A549 (cell line): ENCODE results near the gene TRABD. TPM values are rescaled to one million over a fixed set of nuclear protein-coding genes. Genes with fewer than 3 reads are reported as not detected.

Experiments used
- ATAC-seq, 2 experiments: fragments of 200-7000 bp in 1 of 2; fragments of >200 bp in 1 of 2; cut with Nextera tagmentation in 1 of 2; cut with Tn5 transposase in 1 of 2; 3 replicates each; pipeline versions ENCODE4 v1.8.0 to v1.9.1; 2018 to 2020; ENCODE audit warnings: mild to moderate bottlenecking in 1 of 2, moderate library complexity in 1 of 2
- CTCF ChIA-PET: fragments of 300-600 bp; sonication (Branson Sonifier 250); formaldehyde crosslinking; extraction: SDS; loops from one replicate; lab custom pipeline; 2021; ENCODE audit warnings: antibody characterized with exemption, inconsistent platforms; lab: Yijun Ruan, JAX
- POLR2A ChIA-PET: fragments of 350-600 bp; formaldehyde crosslinking; extraction: SDS; loops from one replicate; lab custom pipeline; 2021; ENCODE audit warnings: antibody characterized with exemption, inconsistent platforms; lab: Yijun Ruan, JAX
- DNase-seq, 2 experiments: peaks; one replicate each; pipeline versions ENCODE4 v3.0.0 to v3.0.0-alpha.2; 2011 to 2016; ENCODE audit warnings: low read depth in 1 of 2, low spot score in 1 of 2
- FAIRE-seq: peaks from 2 replicates; lab custom pipeline; 2011; peaks lifted over from hg19 to GRCh38; lab: Jason Lieb, UNC
- H3K27ac ChIP-seq, 2 experiments: fragments of >200 bp; sonication (Bioruptor Twin); formaldehyde crosslinking; 3 replicates each; pipeline ENCODE4 v1.5.1; 2016 to 2017
- H3K4me1 ChIP-seq: fragments of >200 bp; sonication (Bioruptor Twin); formaldehyde crosslinking; 3 replicates; pipeline ENCODE4 v1.6.1; 2016
- H3K4me2 ChIP-seq: fragments of >200 bp; sonication (Bioruptor Twin); formaldehyde crosslinking; 3 replicates; pipeline ENCODE4 v1.6.1; 2016
- H3K4me3 ChIP-seq: fragments of >200 bp; sonication (Bioruptor Twin); formaldehyde crosslinking; 3 replicates; pipeline ENCODE4 v1.5.1; 2016
- H3K9me3 ChIP-seq: fragments of >200 bp; sonication (Bioruptor Twin); formaldehyde crosslinking; 3 replicates; pipeline ENCODE4 v1.6.1; 2016
- CBX2 ChIP-seq: fragments of 200-600 bp; sonication (generic); IDR thresholded peaks from 2 replicates; pipeline ENCODE4 v1.6.1; 2016; ENCODE audit warnings: low read depth, mild to moderate bottlenecking, borderline replicate concordance
- EHF ChIP-seq: fragments of 250-450 bp; sonication (Bioruptor Pico); IDR thresholded peaks from 2 replicates; pipeline ENCODE4 v1.5.0; 2020; ENCODE audit warnings: mild to moderate bottlenecking
- EHMT2 ChIP-seq: fragments of 200-600 bp; sonication (generic); IDR thresholded peaks from 2 replicates; pipeline ENCODE4 v1.6.1; 2016; ENCODE audit warnings: antibody characterized with exemption, low read depth, mild to moderate bottlenecking, moderate library complexity
- FOSL2 ChIP-seq, 2 experiments: fragments of 450-650 bp in 1 of 2; fragments of >200 bp in 1 of 2; sonication (Bioruptor Twin) in 1 of 2; formaldehyde crosslinking; IDR thresholded peaks; 2 replicates each; pipeline versions ENCODE4 v1.5.0 to v1.6.1; 2016 to 2020; ENCODE audit warnings: mild to moderate bottlenecking in 1 of 2, moderate library complexity in 1 of 2
- FOXS1 ChIP-seq: fragments of 250-450 bp; sonication (Bioruptor Pico); IDR thresholded peaks from 2 replicates; pipeline ENCODE4 v1.5.0; 2020; ENCODE audit warnings: mild to moderate bottlenecking, moderate library complexity
- HDAC2 ChIP-seq: fragments of 200-600 bp; sonication (generic); IDR thresholded peaks from 2 replicates; pipeline ENCODE4 v1.6.1; 2016
- HEYL ChIP-seq: fragments of 250-450 bp; sonication (Bioruptor Pico); IDR thresholded peaks from 2 replicates; pipeline ENCODE4 v1.8.0; 2021; ENCODE audit warnings: mild to moderate bottlenecking, moderate library complexity
- JUN ChIP-seq, 2 experiments: fragments of >200 bp; sonication (Bioruptor Twin); formaldehyde crosslinking; IDR thresholded peaks; 2 replicates in 1 of 2; 3 replicates in 1 of 2; pipeline ENCODE4 v1.6.1; 2016 to 2017
- KDM1A ChIP-seq: fragments of 200-600 bp; sonication (generic); IDR thresholded peaks from 2 replicates; pipeline ENCODE4 v1.6.1; 2016; ENCODE audit warnings: low read depth, mild to moderate bottlenecking
- KDM5A ChIP-seq: fragments of 200-600 bp; sonication (generic); IDR thresholded peaks from 2 replicates; pipeline ENCODE4 v1.6.1; 2016; ENCODE audit warnings: antibody characterized with exemption, mild to moderate bottlenecking
- POLR2A ChIP-seq: IDR thresholded peaks from 2 replicates; pipeline ENCODE4 v1.6.1; 2012; ENCODE audit warnings: mild to moderate bottlenecking, low read length
- RARB ChIP-seq: fragments of 250-450 bp; sonication (Bioruptor Pico); IDR thresholded peaks from 2 replicates; pipeline ENCODE4 v1.8.0; 2021; ENCODE audit warnings: mild to moderate bottlenecking, moderate library complexity
- RFX5 ChIP-seq: fragments of 450-650 bp; IDR thresholded peaks from 2 replicates; pipeline ENCODE4 v1.7.1; 2014; ENCODE audit warnings: antibody characterized with exemption, mild to moderate bottlenecking, moderate library complexity
- SREBF2 ChIP-seq: fragments of 450-650 bp; IDR thresholded peaks from 2 replicates; pipeline ENCODE4 v1.6.1; 2014; ENCODE audit warnings: mild to moderate bottlenecking, moderate library complexity
- TFCP2L1 ChIP-seq: fragments of 250-450 bp; sonication (Bioruptor Pico); IDR thresholded peaks from 2 replicates; pipeline ENCODE4 v1.5.0; 2021; ENCODE audit warnings: mild to moderate bottlenecking
- ZC3H11A ChIP-seq: fragments of 450-650 bp; IDR thresholded peaks from 2 replicates; pipeline ENCODE4 v1.6.1; 2014; ENCODE audit warnings: antibody characterized with exemption, mild to moderate bottlenecking
- ZSCAN20 ChIP-seq: fragments of 250-450 bp; sonication (Bioruptor Pico); IDR thresholded peaks from 2 replicates; pipeline ENCODE4 v1.8.0; 2022; ENCODE audit warnings: mild to moderate bottlenecking, moderate library complexity
- WGBS: methylation state at CpG from one replicate; pipeline ENCODE4 v1.1.6; 2017; ENCODE audit errors: missing lambda C conversion rate; 5-methylcytosine and 5-hydroxymethylcytosine counted together
- polyA plus RNA-seq, 4 experiments: library from polyadenylated mRNA; depleted of rRNA in 3 of 4; stranded (reverse); fragments of >200 nt; fragmentation: RNase III in 1 of 4; extraction: RNeasy Plus Mini Kit Qiagen cat#74134 plus additional on column Dnase treatment in 1 of 4; gene quantifications; 2 replicates in 3 of 4; 3 replicates in 1 of 4; pipeline ENCODE4 v1.2.3, GENCODE V29; 2011 to 2017
- TF ChIP-seq, protein P1 (sequence below): IDR thresholded peaks from 2 replicates; pipeline ENCODE4 v1.6.1; 2012
- TF ChIP-seq, protein P2 (sequence below): IDR thresholded peaks from 2 replicates; pipeline ENCODE4 v1.6.1; 2012; ENCODE audit warnings: low read depth, borderline replicate concordance
- TF ChIP-seq, protein P3 (sequence below): fragments of 450-650 bp; IDR thresholded peaks from 2 replicates; pipeline ENCODE4 v1.6.1; 2014; ENCODE audit warnings: antibody characterized with exemption
- TF ChIP-seq, protein P4 (sequence below): fragments of >200 bp; sonication (Bioruptor Twin); formaldehyde crosslinking; IDR thresholded peaks from 2 replicates; pipeline ENCODE4 v1.6.1; 2016
- TF ChIP-seq, protein P5 (sequence below): fragments of >200 bp; sonication (Bioruptor Twin); formaldehyde crosslinking; IDR thresholded peaks from 3 replicates; pipeline ENCODE4 v1.5.1; 2016
- TF ChIP-seq, protein P6 (sequence below): fragments of 200-600 bp; sonication (generic); IDR thresholded peaks from 2 replicates; pipeline ENCODE4 v1.6.1; 2016; ENCODE audit warnings: antibody characterized with exemption, mild to moderate bottlenecking, moderate library complexity
- TF ChIP-seq, protein P7 (sequence below): IDR thresholded peaks from 2 replicates; pipeline ENCODE4 v1.6.1; 2012
- TF ChIP-seq, protein P8 (sequence below): fragments of 250-450 bp; sonication (Bioruptor Pico); IDR thresholded peaks from 2 replicates; pipeline ENCODE4 v1.5.0; 2020; ENCODE audit warnings: low read depth, mild to moderate bottlenecking, moderate library complexity

TRABD gene
- polyA plus RNA-seq, 2 of the 4 experiments (the other 2 are of a cell fraction) = 14.8 to 30.4 TPM

DNA sequence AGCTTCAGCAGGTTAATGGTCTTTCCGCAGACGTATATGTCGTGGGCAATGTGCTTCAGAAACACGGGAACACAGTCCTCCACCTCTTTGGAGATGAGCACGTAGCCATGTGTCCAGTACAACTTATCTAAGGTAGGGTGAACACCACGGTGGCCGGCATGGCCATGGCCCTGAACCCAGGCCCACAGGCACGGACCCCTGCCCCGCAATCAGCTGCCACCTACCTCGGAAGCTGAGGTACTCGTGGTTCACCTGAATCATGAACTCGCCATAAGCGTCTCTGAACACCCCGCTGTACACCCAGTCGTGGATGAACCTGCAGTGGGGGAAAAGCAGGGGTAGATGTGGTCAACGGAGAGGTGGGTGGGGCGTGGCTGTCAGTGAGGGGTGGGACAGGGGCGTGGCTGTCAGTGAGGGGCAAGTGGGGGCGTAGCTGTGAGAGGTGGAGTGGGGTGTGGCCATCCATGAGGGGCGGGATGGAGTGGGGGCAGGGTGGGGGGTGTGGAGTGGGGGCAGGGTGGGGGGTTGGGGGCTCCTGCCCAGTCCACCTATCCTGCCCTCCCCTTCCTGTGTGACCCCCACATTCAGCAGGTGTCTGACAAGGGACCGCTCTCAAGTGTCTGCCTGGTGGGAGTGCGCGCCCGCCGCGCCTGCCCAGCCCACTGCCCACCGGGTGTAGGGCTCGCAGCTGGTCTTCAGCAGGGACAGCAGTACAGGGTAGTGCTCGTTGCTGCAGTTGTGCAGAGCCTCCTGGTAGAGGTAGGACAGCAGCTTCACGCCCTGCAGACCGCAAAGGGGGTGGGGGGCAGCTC is 40.6 kb downstream of the TRABD start:
- no peak overlapping the region for H3K4me2 ChIP-seq
- ChIA-PET POLR2A (no interaction called here), CTCF (interaction anchor here (0.8 to 2.7 kb wide), 4 partner anchors 11 to 273 kb away, joined by 3 to 10 read pairs (median 5); no protein-coding TSS in a partner anchor)
- TF ChIP-seq CBX2 = no peak
- TF ChIP-seq, protein P1, sequence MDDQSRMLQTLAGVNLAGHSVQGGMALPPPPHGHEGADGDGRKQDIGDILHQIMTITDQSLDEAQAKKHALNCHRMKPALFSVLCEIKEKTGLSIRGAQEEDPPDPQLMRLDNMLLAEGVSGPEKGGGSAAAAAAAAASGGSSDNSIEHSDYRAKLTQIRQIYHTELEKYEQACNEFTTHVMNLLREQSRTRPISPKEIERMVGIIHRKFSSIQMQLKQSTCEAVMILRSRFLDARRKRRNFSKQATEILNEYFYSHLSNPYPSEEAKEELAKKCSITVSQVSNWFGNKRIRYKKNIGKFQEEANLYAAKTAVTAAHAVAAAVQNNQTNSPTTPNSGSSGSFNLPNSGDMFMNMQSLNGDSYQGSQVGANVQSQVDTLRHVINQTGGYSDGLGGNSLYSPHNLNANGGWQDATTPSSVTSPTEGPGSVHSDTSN = no peak
- no peak for TF ChIP-seq JUN (IDR thresholded peaks at IDR 0.05)
- no peak for TF ChIP-seq TFCP2L1 (CRISPR knock-in tag)
- TF ChIP-seq, protein P2, sequence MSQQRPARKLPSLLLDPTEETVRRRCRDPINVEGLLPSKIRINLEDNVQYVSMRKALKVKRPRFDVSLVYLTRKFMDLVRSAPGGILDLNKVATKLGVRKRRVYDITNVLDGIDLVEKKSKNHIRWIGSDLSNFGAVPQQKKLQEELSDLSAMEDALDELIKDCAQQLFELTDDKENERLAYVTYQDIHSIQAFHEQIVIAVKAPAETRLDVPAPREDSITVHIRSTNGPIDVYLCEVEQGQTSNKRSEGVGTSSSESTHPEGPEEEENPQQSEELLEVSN = no peak
- no peak for TF ChIP-seq ZSCAN20
- TF ChIP-seq, protein P3, sequence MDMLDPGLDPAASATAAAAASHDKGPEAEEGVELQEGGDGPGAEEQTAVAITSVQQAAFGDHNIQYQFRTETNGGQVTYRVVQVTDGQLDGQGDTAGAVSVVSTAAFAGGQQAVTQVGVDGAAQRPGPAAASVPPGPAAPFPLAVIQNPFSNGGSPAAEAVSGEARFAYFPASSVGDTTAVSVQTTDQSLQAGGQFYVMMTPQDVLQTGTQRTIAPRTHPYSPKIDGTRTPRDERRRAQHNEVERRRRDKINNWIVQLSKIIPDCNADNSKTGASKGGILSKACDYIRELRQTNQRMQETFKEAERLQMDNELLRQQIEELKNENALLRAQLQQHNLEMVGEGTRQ = no peak
- no peak for TF ChIP-seq HDAC2
- TF ChIP-seq POLR2A = no peak
- TF ChIP-seq, protein P4, sequence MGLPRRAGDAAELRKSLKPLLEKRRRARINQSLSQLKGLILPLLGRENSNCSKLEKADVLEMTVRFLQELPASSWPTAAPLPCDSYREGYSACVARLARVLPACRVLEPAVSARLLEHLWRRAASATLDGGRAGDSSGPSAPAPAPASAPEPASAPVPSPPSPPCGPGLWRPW = no peak
- no peak for TF ChIP-seq FOSL2 (IDR thresholded peaks at IDR 0.05)
- no peak for TF ChIP-seq FOSL2 (CRISPR knock-in tag; IDR thresholded peaks at IDR 0.05)
- TF ChIP-seq, protein P5, sequence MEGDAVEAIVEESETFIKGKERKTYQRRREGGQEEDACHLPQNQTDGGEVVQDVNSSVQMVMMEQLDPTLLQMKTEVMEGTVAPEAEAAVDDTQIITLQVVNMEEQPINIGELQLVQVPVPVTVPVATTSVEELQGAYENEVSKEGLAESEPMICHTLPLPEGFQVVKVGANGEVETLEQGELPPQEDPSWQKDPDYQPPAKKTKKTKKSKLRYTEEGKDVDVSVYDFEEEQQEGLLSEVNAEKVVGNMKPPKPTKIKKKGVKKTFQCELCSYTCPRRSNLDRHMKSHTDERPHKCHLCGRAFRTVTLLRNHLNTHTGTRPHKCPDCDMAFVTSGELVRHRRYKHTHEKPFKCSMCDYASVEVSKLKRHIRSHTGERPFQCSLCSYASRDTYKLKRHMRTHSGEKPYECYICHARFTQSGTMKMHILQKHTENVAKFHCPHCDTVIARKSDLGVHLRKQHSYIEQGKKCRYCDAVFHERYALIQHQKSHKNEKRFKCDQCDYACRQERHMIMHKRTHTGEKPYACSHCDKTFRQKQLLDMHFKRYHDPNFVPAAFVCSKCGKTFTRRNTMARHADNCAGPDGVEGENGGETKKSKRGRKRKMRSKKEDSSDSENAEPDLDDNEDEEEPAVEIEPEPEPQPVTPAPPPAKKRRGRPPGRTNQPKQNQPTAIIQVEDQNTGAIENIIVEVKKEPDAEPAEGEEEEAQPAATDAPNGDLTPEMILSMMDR = no peak
- TF ChIP-seq, protein P6, sequence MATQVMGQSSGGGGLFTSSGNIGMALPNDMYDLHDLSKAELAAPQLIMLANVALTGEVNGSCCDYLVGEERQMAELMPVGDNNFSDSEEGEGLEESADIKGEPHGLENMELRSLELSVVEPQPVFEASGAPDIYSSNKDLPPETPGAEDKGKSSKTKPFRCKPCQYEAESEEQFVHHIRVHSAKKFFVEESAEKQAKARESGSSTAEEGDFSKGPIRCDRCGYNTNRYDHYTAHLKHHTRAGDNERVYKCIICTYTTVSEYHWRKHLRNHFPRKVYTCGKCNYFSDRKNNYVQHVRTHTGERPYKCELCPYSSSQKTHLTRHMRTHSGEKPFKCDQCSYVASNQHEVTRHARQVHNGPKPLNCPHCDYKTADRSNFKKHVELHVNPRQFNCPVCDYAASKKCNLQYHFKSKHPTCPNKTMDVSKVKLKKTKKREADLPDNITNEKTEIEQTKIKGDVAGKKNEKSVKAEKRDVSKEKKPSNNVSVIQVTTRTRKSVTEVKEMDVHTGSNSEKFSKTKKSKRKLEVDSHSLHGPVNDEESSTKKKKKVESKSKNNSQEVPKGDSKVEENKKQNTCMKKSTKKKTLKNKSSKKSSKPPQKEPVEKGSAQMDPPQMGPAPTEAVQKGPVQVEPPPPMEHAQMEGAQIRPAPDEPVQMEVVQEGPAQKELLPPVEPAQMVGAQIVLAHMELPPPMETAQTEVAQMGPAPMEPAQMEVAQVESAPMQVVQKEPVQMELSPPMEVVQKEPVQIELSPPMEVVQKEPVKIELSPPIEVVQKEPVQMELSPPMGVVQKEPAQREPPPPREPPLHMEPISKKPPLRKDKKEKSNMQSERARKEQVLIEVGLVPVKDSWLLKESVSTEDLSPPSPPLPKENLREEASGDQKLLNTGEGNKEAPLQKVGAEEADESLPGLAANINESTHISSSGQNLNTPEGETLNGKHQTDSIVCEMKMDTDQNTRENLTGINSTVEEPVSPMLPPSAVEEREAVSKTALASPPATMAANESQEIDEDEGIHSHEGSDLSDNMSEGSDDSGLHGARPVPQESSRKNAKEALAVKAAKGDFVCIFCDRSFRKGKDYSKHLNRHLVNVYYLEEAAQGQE = no peak
- TF ChIP-seq KDM1A = no peak
- TF ChIP-seq KDM5A = no peak
- no peak for DNase-seq
- no peaks in the 10 kb centered on the region for H3K9me3 ChIP-seq
- ATAC-seq = no peak
- no peak overlapping the region for H3K27ac ChIP-seq
- WGBS = 93% methylated on average over 4 of the region's 31 CpGs
- no peaks in the 10 kb centered on the region for H3K4me1 ChIP-seq
- FAIRE-seq = no peak
- H3K4me3 ChIP-seq = no peak overlapping the region

DNA sequence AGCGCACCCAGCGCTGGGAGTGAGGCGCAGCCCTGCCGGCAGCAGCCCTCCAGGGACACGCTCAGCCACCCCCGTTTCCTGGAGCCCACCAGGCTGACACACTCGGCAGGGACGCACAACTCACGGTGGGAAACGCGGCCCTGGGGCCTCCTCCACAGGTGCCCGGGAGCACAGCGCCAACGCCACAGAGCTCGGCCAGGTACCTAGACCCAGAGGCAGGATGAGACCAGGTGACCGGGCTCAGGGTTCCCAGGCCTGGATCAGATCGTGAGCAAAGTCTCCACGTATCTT is 41.1 kb downstream of the TRABD start:
- no peak overlapping the region for H3K4me3 ChIP-seq
- no peak for DNase-seq
- TF ChIP-seq FOXS1 (CRISPR knock-in tag) = no peak
- TF ChIP-seq, protein P7, sequence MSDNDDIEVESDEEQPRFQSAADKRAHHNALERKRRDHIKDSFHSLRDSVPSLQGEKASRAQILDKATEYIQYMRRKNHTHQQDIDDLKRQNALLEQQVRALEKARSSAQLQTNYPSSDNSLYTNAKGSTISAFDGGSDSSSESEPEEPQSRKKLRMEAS = no peak
- TF ChIP-seq EHMT2 = no peak
- TF ChIP-seq, protein P1 = no peak
- no peak for TF ChIP-seq HEYL (CRISPR knock-in tag)
- no peak for TF ChIP-seq RFX5
- TF ChIP-seq, protein P8, sequence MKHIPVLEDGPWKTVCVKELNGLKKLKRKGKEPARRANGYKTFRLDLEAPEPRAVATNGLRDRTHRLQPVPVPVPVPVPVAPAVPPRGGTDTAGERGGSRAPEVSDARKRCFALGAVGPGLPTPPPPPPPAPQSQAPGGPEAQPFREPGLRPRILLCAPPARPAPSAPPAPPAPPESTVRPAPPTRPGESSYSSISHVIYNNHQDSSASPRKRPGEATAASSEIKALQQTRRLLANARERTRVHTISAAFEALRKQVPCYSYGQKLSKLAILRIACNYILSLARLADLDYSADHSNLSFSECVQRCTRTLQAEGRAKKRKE = no peak
- TF ChIP-seq ZC3H11A = no peak
- no peak for TF ChIP-seq SREBF2
- no peak for TF ChIP-seq ZSCAN20
- TF ChIP-seq TFCP2L1 (CRISPR knock-in tag) = no peak
- TF ChIP-seq HDAC2 = no peak
- TF ChIP-seq EHF (CRISPR knock-in tag) = no peak
- TF ChIP-seq, protein P2 = no peak
- TF ChIP-seq RARB (CRISPR knock-in tag) = no peak
- TF ChIP-seq, all 56 proteins: peak for 0
- H3K9me3 ChIP-seq = no peaks in the 10 kb centered on the region
- 96% methylated on average over 4 of the region's 18 CpGs for WGBS
- no peaks in the 10 kb centered on the region for H3K4me1 ChIP-seq
- H3K27ac ChIP-seq = no peak overlapping the region
- ATAC-seq (no peak), FAIRE-seq (no peak)
- ChIA-PET CTCF (interaction anchor here (1.0 to 2.7 kb wide), 3 partner anchors 11 to 63 kb away, joined by 3 to 10 read pairs (median 4); no protein-coding TSS in a partner anchor), POLR2A (no interaction called here)
- no peak overlapping the region for H3K4me2 ChIP-seq
